SK-N-MC (cell line): Measurements from ENCODE around the gene PEX3.

Experiments
- EZH2 ChIP-seq: fragments of 200-600 bp; sonication (generic); IDR thresholded peaks from one replicate; pipeline ENCODE4 v1.6.1; 2017; ENCODE audit warnings: antibody characterized with exemption
- POLR2AphosphoS5 ChIP-seq: IDR thresholded peaks from 2 replicates; pipeline ENCODE4 v1.6.1; 2012; ENCODE audit warnings: mild to moderate bottlenecking, low read depth, low read length, borderline replicate concordance

- TF ChIP-seq POLR2AphosphoS5 (no peak), EZH2 (no peak)
Measured at GRCh38 chr6:143501851-143502250, 51.2 kb downstream of the PEX3 start.
